GM23338 (cell line): Measurements from ENCODE around the gene GLIPR1. TPM values are rescaled to one million over a fixed set of nuclear protein-coding genes. Genes with fewer than 3 reads are reported as not detected.

Experiments used
- polyA plus RNA-seq: library from polyadenylated mRNA; unstranded; fragments of >200 nt; fragmentation: Nextera tagmentation; extraction: Ambion mirVana; gene quantifications from 2 replicates; pipeline ENCODE4 v1.2.1, GENCODE V29; 2016
- total RNA-seq: library from RNA; depleted of rRNA; stranded (reverse); fragments of >200 nt; shearing (Covaris generic); gene quantifications from 2 replicates; pipeline ENCODE4 v1.2.3, GENCODE V29; 2014; rRNA removed

GLIPR1 gene
- total and polyA plus RNA-seq, 2 experiments from 2014 or later = 0.03 to 6.1 TPM

Other genes starting within 250 kb of the GLIPR1 start
- 4.1 and 7.4 TPM in 2 replicates for gene CAPS2, start 150.4 kb upstream of the GLIPR1 start, total RNA-seq
- 2.2 and 2.9 TPM in 2 replicates for gene CAPS2, start 150.4 kb upstream of the GLIPR1 start, polyA plus RNA-seq
- not detected in 2 replicates for gene GLIPR1L1, start 146.1 kb upstream of the GLIPR1 start, total RNA-seq
- 3.1 and 4.4 TPM in 2 replicates for gene GLIPR1L1, start 146.1 kb upstream of the GLIPR1 start, polyA plus RNA-seq
- gene GLIPR1L2, start 89.7 kb upstream of the GLIPR1 start, total RNA-seq = not detected in 2 replicates
- 0.08 and 0.12 TPM in 2 replicates for gene GLIPR1L2, start 89.7 kb upstream of the GLIPR1 start, polyA plus RNA-seq
- 37.4 and 55.7 TPM in 2 replicates for gene KRR1, start 30.9 kb downstream of the GLIPR1 start, total RNA-seq
- 113 and 120 TPM in 2 replicates for gene KRR1, start 30.9 kb downstream of the GLIPR1 start, polyA plus RNA-seq